MM.1S (cell line): ENCODE results near the gene KANSL3.
"Not testable (repeated sequence)": the region's sequence is repeated elsewhere in the genome, so short reads cannot be mapped to it uniquely, and the experiment has no call there.

Source experiments
- DNase-seq: peaks from one replicate; pipeline ENCODE4 v3.0.0-alpha.2; 2015
- H2AFZ ChIP-seq: fragments of 300-600 bp; sonication (generic); 2 replicates; pipeline ENCODE4 v1.6.0; 2016; ENCODE audit warnings: antibody characterized with exemption, low read length
- H3F3A ChIP-seq: fragments of 300-600 bp; sonication (generic); 2 replicates; pipeline ENCODE4 v1.6.1; 2016; ENCODE audit warnings: mild to moderate bottlenecking, antibody characterized with exemption, low read length, moderate library complexity, mixed read lengths; ENCODE audit not compliant: insufficient read depth
- H3K27ac ChIP-seq: fragments of 300-600 bp; sonication (generic); 2 replicates; pipeline ENCODE4 v1.5.1; 2016; ENCODE audit warnings: mild to moderate bottlenecking, low read length
- H3K27me3 ChIP-seq: fragments of 300-600 bp; sonication (generic); replicated peaks from 2 replicates; pipeline ENCODE4 v1.6.0; 2016; ENCODE audit warnings: low read length; ENCODE audit not compliant: insufficient read depth
- H3K36me3 ChIP-seq: fragments of 300-600 bp; sonication (generic); replicated peaks from 2 replicates; pipeline ENCODE4 v1.6.1; 2016; ENCODE audit warnings: mild to moderate bottlenecking, low read length, mixed read lengths; ENCODE audit not compliant: insufficient read depth
- H3K4me1 ChIP-seq: fragments of 300-600 bp; sonication (generic); 2 replicates; pipeline ENCODE4 v1.6.1; 2016; ENCODE audit warnings: low read length, mixed read lengths
- H3K4me2 ChIP-seq: fragments of 300-600 bp; sonication (generic); 2 replicates; pipeline ENCODE4 v1.6.0; 2016; ENCODE audit warnings: low read depth, low read length
- H3K4me3 ChIP-seq: fragments of 300-600 bp; sonication (generic); 2 replicates; pipeline ENCODE4 v1.5.1; 2016; ENCODE audit warnings: low read length, mixed read lengths
- H3K79me2 ChIP-seq: fragments of 300-600 bp; sonication (generic); 2 replicates; pipeline ENCODE4 v1.6.1; 2016; ENCODE audit warnings: mixed run types, low read length, mixed read lengths
- H3K9ac ChIP-seq: fragments of 300-600 bp; sonication (generic); 2 replicates; pipeline ENCODE4 v1.6.1; 2016; ENCODE audit warnings: low read length, mixed read lengths
- H3K9me2 ChIP-seq: fragments of 300-600 bp; sonication (generic); replicated peaks from 2 replicates; pipeline ENCODE4 v1.6.1; 2016; ENCODE audit warnings: mild to moderate bottlenecking, low read length, mixed read lengths; ENCODE audit not compliant: insufficient read depth
- H3K9me3 ChIP-seq: fragments of 300-600 bp; sonication (generic); replicated peaks from 2 replicates; pipeline ENCODE4 v1.6.1; 2016; ENCODE audit warnings: mild to moderate bottlenecking, low read length, mixed read lengths; ENCODE audit not compliant: insufficient read depth
- H4K20me1 ChIP-seq: fragments of 300-600 bp; sonication (generic); 2 replicates; pipeline ENCODE4 v1.6.1; 2016; ENCODE audit warnings: mild to moderate bottlenecking, low read length, moderate library complexity, mixed read lengths; ENCODE audit not compliant: insufficient read depth
- CTCF ChIP-seq: fragments of 300-600 bp; sonication (generic); IDR thresholded peaks from 2 replicates; pipeline ENCODE4 v1.5.1; 2016; ENCODE audit warnings: antibody characterized with exemption, low read length, mixed read lengths
- EZH2 ChIP-seq: fragments of 300-600 bp; sonication (generic); optimal IDR thresholded peaks from 2 replicates; pipeline ENCODE3; 2017; ENCODE audit warnings: low read depth, mild to moderate bottlenecking, antibody characterized with exemption, low read length, mixed read lengths
- EZH2phosphoT487 ChIP-seq: fragments of 300-600 bp; sonication (generic); IDR thresholded peaks from 2 replicates; pipeline ENCODE4 v1.6.1; 2018; ENCODE audit warnings: antibody characterized with exemption, low read length

KANSL3 gene

GRCh38 chr2:96564026-96564425, 74.1 kb downstream of the KANSL3 start:
- Histone ChIP-seq H4K20me1 (no peaks in the 10 kb centered on the region), H3K9me2 (no peaks in the 10 kb centered on the region), H3K9me3 (no peaks in the 10 kb centered on the region), H3K36me3 (no peaks in the 10 kb centered on the region), H3K4me1 (no peaks in the 10 kb centered on the region), H3K4me2 (no peak overlapping the region), H2AFZ (no peak overlapping the region), H3K79me2 (no peaks in the 10 kb centered on the region), H3K27me3 (no peaks in the 10 kb centered on the region), H3K4me3 (no peak overlapping the region), H3F3A (no peaks in the 10 kb centered on the region), H3K27ac (no peak overlapping the region), H3K9ac (no peak overlapping the region)
- no peak for DNase-seq
- TF ChIP-seq CTCF (no peak), EZH2phosphoT487 (no peak), EZH2 (no peak)

GRCh38 chr2:96558485-96558884, 79.6 kb downstream of the KANSL3 start:
- H3K4me3 ChIP-seq = no peak overlapping the region
- H3K27me3 ChIP-seq = no peaks in the 10 kb centered on the region
- no peak overlapping the region for H3K27ac ChIP-seq
- H3K9me3 ChIP-seq = no peaks in the 10 kb centered on the region
- no peak for TF ChIP-seq EZH2
- no peak for TF ChIP-seq EZH2phosphoT487
- no peak for TF ChIP-seq CTCF
- H3K36me3 ChIP-seq = no peaks in the 10 kb centered on the region
- H3F3A ChIP-seq = peaks cover 15% of the 10 kb centered on the region
- 0 out of 2 replicates have a peak, but pooled peaks cover under 1% of the 10 kb centered on the region for H4K20me1 ChIP-seq
- H3K4me1 ChIP-seq = no peaks in the 10 kb centered on the region; the same call in 1 of the 2 replicates
- DNase-seq = no peak
- no peak overlapping the region for H3K4me2 ChIP-seq
- H3K79me2 ChIP-seq = no peaks in the 10 kb centered on the region
- no peak overlapping the region for H3K9ac ChIP-seq
- H3K9me2 ChIP-seq = no peaks in the 10 kb centered on the region
- H2AFZ ChIP-seq = no peak overlapping the region

GRCh38 chr2:96558061-96558460, 80.1 kb downstream of the KANSL3 start:
- Histone ChIP-seq H3K4me2 (no peak overlapping the region), H3F3A (peaks cover 20% of the 10 kb centered on the region), H3K27ac (no peak overlapping the region), H3K27me3 (no peaks in the 10 kb centered on the region), H3K9ac (no peak overlapping the region), H3K79me2 (no peaks in the 10 kb centered on the region), H3K9me2 (no peaks in the 10 kb centered on the region), H3K9me3 (no peaks in the 10 kb centered on the region), H4K20me1 (peaks cover 4% of the 10 kb centered on the region; the same call in 1 of the 2 replicates), H3K36me3 (no peaks in the 10 kb centered on the region), H3K4me3 (no peak overlapping the region), H3K4me1 (peaks cover under 1% of the 10 kb centered on the region; the same call in 1 of the 2 replicates), H2AFZ (no peak overlapping the region)
- DNase-seq = no peak
- TF ChIP-seq EZH2phosphoT487 = no peak
- TF ChIP-seq CTCF = no peak
- no peak for TF ChIP-seq EZH2

- H4K20me1 ChIP-seq, H2AFZ ChIP-seq, H3K79me2 ChIP-seq, H3K9ac ChIP-seq, H3K9me2 ChIP-seq, DNase-seq, H3K4me3 ChIP-seq, H3K9me3 ChIP-seq, H3K27ac ChIP-seq, H3K36me3 ChIP-seq, H3K4me1 ChIP-seq, H3K27me3 ChIP-seq, H3K4me2 ChIP-seq: not testable (repeated sequence)
- H3F3A ChIP-seq = peaks cover 26% of the 10 kb centered on the region
Observed at GRCh38 chr2:96557421-96557820, 80.7 kb downstream of the KANSL3 start.
